CD4-positive, CD25-positive, alpha-beta regulatory T cell (primary cell): ENCODE results near the gene VTI1A. TPM values are rescaled to one million over a fixed set of nuclear protein-coding genes. Genes with fewer than 3 reads are reported as not detected.

ENCODE experiments used
- ATAC-seq, 2 donors: fragments of 150-1000 bp; cut with Tn5 transposase; one replicate each; pipeline ENCODE4 v1.10.0; 2021; ENCODE audit warnings: low read depth in 2 of 2, moderate number of reproducible peaks in 2 of 2, moderate library complexity in 1 of 2
- DNase-seq, 3 donors: peaks; one replicate each; pipeline versions ENCODE4 v3.0.0 to v3.0.0-alpha.2; 2012 to 2022; ENCODE audit warnings: mixed read lengths in 1 of 3
- H3K27ac ChIP-seq: one replicate; pipeline ENCODE4 v1.7.0; 2013; ENCODE audit warnings: mild to moderate bottlenecking, low read length; ENCODE audit not compliant: insufficient read depth, poor library complexity, severe bottlenecking
- H3K27me3 ChIP-seq: one replicate; pipeline ENCODE4 v1.7.0; 2013; ENCODE audit warnings: low read length; ENCODE audit not compliant: control insufficient read depth, insufficient read depth
- H3K36me3 ChIP-seq: one replicate; pipeline ENCODE4 v1.7.0; 2013; ENCODE audit warnings: mild to moderate bottlenecking, low read length, moderate library complexity; ENCODE audit not compliant: control insufficient read depth, insufficient read depth
- H3K4me1 ChIP-seq: 2 replicates; pipeline ENCODE4 v1.7.0; 2013; ENCODE audit warnings: mild to moderate bottlenecking, low read length; ENCODE audit not compliant: insufficient read depth, control insufficient read depth, poor library complexity, severe bottlenecking
- H3K4me3 ChIP-seq: one replicate; pipeline ENCODE4 v1.7.0; 2013; ENCODE audit warnings: low read depth, mild to moderate bottlenecking, low read length, moderate library complexity
- H3K9me3 ChIP-seq, 2 experiments: 1 replicate in 1 of 2; 2 replicates in 1 of 2; pipeline ENCODE4 v1.7.0; 2013; ENCODE audit warnings: low read length in 2 of 2, mild to moderate bottlenecking in 1 of 2, moderate library complexity in 1 of 2; ENCODE audit not compliant: control insufficient read depth in 2 of 2
- H3K27ac Mint-ChIP-seq, 3 donors: one replicate each; pipeline ENCODE4 v1.8.0; 2020 to 2022; ENCODE audit warnings: mild to moderate bottlenecking in 3 of 3, mixed read lengths in 3 of 3, moderate library complexity in 2 of 3
- H3K27me3 Mint-ChIP-seq: one replicate; pipeline ENCODE4 v1.8.0; 2022; ENCODE audit warnings: mild to moderate bottlenecking, mixed read lengths
- H3K36me3 Mint-ChIP-seq: one replicate; pipeline ENCODE4 v1.8.0; 2020; ENCODE audit warnings: mixed read lengths
- H3K4me1 Mint-ChIP-seq, 4 donors: one replicate each; pipeline ENCODE4 v1.8.0; 2020 to 2022; ENCODE audit warnings: mixed read lengths in 4 of 4, mild to moderate bottlenecking in 1 of 4
- H3K4me3 Mint-ChIP-seq, 4 donors: one replicate each; pipeline ENCODE4 v1.8.0; 2020 to 2022; ENCODE audit warnings: mild to moderate bottlenecking in 4 of 4, mixed read lengths in 4 of 4, moderate library complexity in 3 of 4
- H3K9me3 Mint-ChIP-seq, 7 donors: one replicate each; pipeline ENCODE4 v1.8.0; 2020 to 2022; ENCODE audit warnings: mixed read lengths in 7 of 7, mild to moderate bottlenecking in 3 of 7, moderate library complexity in 2 of 7
- polyA plus RNA-seq, 4 donors: library from polyadenylated mRNA; unstranded; fragments of 300-500 nt; fragmentation: Illumina TruSeq; gene quantifications; one replicate each; pipeline ENCODE4 v1.2.3, GENCODE V29; 2021
- total RNA-seq: library from RNA; stranded (reverse); gene quantifications from one replicate; pipeline ENCODE4 v1.2.3, GENCODE V29; 2022

VTI1A gene
- total and polyA plus RNA-seq, 5 donors from 2014 or later, result 25.5 to 77.7 (median 35.1) TPM

DNA sequence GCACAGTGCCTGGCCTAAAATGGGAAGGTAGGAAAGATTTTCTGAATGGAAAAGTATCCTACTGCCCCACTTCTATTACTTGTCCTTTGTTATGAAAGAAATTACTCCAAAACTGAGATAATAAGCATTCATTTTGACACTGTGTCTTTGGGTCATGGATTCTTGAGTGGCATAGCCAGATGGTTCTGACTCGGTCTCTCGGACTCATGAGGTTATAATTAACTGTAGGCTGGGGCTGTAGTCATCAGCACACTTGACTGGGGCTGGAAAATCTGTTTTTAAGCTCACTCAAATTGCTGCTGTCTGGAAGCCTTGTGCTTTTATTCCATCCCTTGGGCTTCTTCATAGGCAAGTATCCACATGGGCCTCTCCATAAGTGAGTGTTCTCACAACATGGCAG lies 160.5 kb downstream of the VTI1A start:
- Mint-ChIP-seq H3K9me3 (no peaks in the 10 kb centered on the region), H3K27me3 (no peaks in the 10 kb centered on the region), H3K4me3 (no peak overlapping the region), H3K36me3 (peaks cover 22% of the 10 kb centered on the region), H3K27ac (no peak overlapping the region), H3K4me1 (peaks cover 0 to 11% (median 0%) of the 10 kb centered on the region in 4 donors)
- Histone ChIP-seq H3K27ac (no peak overlapping the region), H3K9me3 (no peaks in the 10 kb centered on the region), H3K27me3 (no peaks in the 10 kb centered on the region), H3K4me3 (no peak overlapping the region), H3K36me3 (no peaks in the 10 kb centered on the region), H3K4me1 (no peaks in the 10 kb centered on the region)
- no peak for ATAC-seq
- DNase-seq, result no peak

DNA sequence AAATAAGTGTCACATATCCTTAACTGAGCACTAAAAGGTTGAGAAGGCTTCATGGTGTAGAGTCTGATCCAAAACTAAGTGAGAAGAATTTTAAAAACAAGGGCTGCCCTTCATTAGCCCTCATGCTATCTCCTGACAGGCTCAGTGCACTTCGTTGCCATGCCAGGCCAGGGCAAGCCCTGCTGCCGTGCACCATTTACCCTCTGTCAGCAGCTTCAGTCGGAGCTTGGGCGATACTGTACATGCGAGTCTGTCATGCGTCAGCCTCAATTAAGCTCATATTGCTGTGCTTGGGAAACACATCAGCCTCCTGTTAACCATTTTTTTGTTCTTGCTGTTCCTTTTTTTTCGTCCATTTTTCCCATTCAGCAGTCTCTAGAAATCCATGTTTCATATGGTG lies 166.6 kb downstream of the VTI1A start:
- no peaks in the 10 kb centered on the region for H3K36me3 ChIP-seq
- Mint-ChIP-seq H3K27me3 (no peaks in the 10 kb centered on the region), H3K36me3 (peaks cover 26% of the 10 kb centered on the region), H3K4me1 (no peaks in the 10 kb centered on the region), H3K27ac (peak overlapping the region in 1 of 3 donors; percentile 37), H3K9me3 (peaks cover 0 to 15% (median 0%) of the 10 kb centered on the region in 7 donors), H3K4me3 (no peak overlapping the region)
- no peaks in the 10 kb centered on the region for H3K27me3 ChIP-seq
- DNase-seq (no peak), ATAC-seq (no peak)
- H3K27ac ChIP-seq, result no peak overlapping the region
- H3K9me3 ChIP-seq, result no peaks in the 10 kb centered on the region
- no peaks in the 10 kb centered on the region for H3K4me1 ChIP-seq
- no peak overlapping the region for H3K4me3 ChIP-seq

DNA sequence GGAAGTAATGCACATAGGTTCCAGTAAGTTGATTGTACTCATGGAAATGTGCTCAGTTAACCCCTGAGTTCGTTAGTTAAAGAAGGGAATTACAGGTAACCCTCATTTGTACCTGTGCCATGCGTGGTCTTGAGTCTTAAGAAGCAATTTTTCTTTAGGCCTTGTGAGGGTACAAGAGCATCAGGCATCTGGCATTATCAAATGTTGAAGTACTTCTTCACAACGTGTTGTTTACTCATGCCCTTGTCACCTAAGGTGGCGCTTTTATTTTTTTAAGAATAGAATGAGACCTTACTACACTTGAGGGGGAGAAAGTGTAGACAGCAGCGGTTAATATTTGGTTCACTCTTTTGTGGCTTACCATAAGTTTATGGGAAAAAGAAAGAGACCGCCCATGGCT lies 167.1 kb downstream of the VTI1A start:
- no peak for ATAC-seq
- Histone ChIP-seq H3K9me3 (no peaks in the 10 kb centered on the region), H3K36me3 (peaks cover under 1% of the 10 kb centered on the region), H3K27me3 (no peaks in the 10 kb centered on the region), H3K27ac (no peak overlapping the region), H3K4me1 (no peaks in the 10 kb centered on the region), H3K4me3 (no peak overlapping the region)
- H3K4me1 Mint-ChIP-seq, result no peaks in the 10 kb centered on the region
- H3K4me3 Mint-ChIP-seq, result no peak overlapping the region
- H3K27ac Mint-ChIP-seq, result no peak overlapping the region
- peaks cover 30% of the 10 kb centered on the region for H3K36me3 Mint-ChIP-seq
- H3K9me3 Mint-ChIP-seq, result peaks cover 0 to 15% (median 0%) of the 10 kb centered on the region in 7 donors
- DNase-seq, result no peak
- no peaks in the 10 kb centered on the region for H3K27me3 Mint-ChIP-seq

DNA sequence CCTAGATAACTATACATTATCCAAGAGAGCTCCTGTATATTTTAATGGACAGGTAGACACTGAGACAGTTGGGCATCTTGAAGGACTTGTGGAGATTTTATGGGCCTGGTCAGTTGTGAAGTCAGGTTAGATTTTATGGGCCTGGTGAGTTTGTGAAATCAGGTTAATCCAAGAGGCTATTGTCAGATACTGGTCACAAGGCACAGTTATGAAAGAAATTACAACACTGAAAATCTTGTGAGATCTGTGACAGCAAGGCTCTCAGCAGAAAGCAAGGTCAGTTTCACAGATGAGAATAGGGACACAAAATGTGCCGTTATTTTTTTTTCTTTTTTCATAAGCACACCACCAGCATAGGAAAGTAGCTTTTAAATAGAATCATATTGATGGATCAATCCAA lies 167.6 kb downstream of the VTI1A start:
- no peak overlapping the region for H3K4me3 ChIP-seq
- Mint-ChIP-seq H3K27me3 (no peaks in the 10 kb centered on the region), H3K4me1 (peaks cover 0 to under 1% (median 0%) of the 10 kb centered on the region in 4 donors), H3K36me3 (peaks cover 32% of the 10 kb centered on the region), H3K4me3 (no peak overlapping the region), H3K9me3 (peaks cover 0 to 15% (median 0%) of the 10 kb centered on the region in 7 donors), H3K27ac (no peak overlapping the region)
- no peaks in the 10 kb centered on the region for H3K9me3 ChIP-seq
- ATAC-seq (no peak), DNase-seq (no peak)
- peaks cover 2% of the 10 kb centered on the region for H3K36me3 ChIP-seq
- no peak overlapping the region for H3K27ac ChIP-seq
- no peaks in the 10 kb centered on the region for H3K27me3 ChIP-seq
- no peaks in the 10 kb centered on the region for H3K4me1 ChIP-seq

DNA sequence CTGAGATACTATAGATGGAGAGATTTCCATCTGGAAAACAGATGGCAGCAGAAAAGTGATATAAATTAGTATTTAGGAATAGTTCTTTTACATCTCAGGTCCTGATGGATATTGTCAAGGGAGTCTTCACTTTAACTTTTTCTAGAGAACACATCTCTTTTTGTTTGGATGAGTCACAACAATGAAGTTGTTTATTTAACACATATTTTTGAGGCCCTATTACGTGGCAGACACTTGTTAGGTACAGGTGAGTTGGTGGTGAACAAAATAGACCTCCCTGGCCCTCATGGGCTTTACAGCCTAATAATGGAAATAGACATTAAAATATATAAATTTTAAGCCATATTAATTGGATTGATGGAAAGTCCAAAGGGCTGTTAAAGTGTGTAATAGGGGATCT lies 168.3 kb downstream of the VTI1A start:
- no peak overlapping the region for H3K27ac Mint-ChIP-seq
- H3K9me3 Mint-ChIP-seq, result peaks cover 0 to 15% (median 0%) of the 10 kb centered on the region in 7 donors
- H3K27ac ChIP-seq, result no peak overlapping the region
- H3K36me3 ChIP-seq, result peaks cover 2% of the 10 kb centered on the region
- peaks cover 0 to 4% (median 0%) of the 10 kb centered on the region in 4 donors for H3K4me1 Mint-ChIP-seq
- H3K4me3 Mint-ChIP-seq, result no peak overlapping the region
- ATAC-seq (no peak), DNase-seq (no peak)
- peaks cover 33% of the 10 kb centered on the region for H3K36me3 Mint-ChIP-seq
- H3K4me3 ChIP-seq, result no peak overlapping the region
- no peaks in the 10 kb centered on the region for H3K9me3 ChIP-seq
- no peaks in the 10 kb centered on the region for H3K4me1 ChIP-seq
- no peaks in the 10 kb centered on the region for H3K27me3 ChIP-seq
- H3K27me3 Mint-ChIP-seq, result no peaks in the 10 kb centered on the region

DNA sequence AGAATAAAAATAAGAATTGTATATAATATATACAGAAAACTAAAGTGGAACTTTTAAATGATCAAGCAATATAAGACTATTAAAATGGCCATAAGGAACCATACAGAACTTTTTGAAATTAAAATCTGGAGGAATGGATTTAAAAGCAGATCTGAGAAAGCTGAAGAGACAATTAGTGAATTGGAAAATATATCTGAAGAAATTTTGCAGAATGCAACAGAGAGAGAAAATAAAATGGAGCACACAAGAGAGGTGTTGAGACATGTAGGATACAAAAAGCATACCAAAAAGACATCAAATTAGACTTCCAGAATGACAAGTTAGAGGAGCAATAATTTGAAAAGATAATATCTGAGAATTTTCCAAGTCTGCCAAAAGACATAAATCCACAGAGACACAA lies 169.6 kb downstream of the VTI1A start:
- Mint-ChIP-seq H3K27me3 (no peaks in the 10 kb centered on the region), H3K36me3 (peaks cover 35% of the 10 kb centered on the region), H3K9me3 (peaks cover 0 to 15% (median 0%) of the 10 kb centered on the region in 7 donors), H3K27ac (no peak overlapping the region), H3K4me3 (no peak overlapping the region), H3K4me1 (peaks cover 0 to 4% (median 1%) of the 10 kb centered on the region in 4 donors)
- no peak for ATAC-seq
- no peaks in the 10 kb centered on the region for H3K4me1 ChIP-seq
- DNase-seq, result no peak
- no peak overlapping the region for H3K4me3 ChIP-seq
- no peaks in the 10 kb centered on the region for H3K27me3 ChIP-seq
- peaks cover 2% of the 10 kb centered on the region for H3K36me3 ChIP-seq
- H3K27ac ChIP-seq, result no peak overlapping the region
- H3K9me3 ChIP-seq, result no peaks in the 10 kb centered on the region

DNA sequence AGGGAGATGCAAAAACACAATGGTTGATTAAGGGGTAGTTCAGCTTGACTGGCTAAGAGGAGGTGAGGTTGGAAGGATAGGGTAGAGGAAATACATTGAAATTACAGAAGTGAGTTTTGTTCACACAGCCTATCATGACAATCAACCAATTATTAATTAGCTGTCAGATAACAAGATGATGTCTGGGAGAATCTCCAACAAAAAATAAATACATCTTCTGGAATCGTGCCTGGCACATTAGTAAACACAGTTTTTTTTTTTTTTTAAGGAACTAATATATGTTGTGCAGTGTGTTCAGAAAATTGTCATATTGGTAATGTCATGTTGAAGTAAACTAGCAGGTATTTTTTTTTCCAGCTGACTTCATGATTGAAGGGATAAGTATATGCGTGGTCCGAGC lies 171.8 kb downstream of the VTI1A start:
- peaks cover 29% of the 10 kb centered on the region for H3K36me3 Mint-ChIP-seq
- H3K4me1 Mint-ChIP-seq, result peaks cover 0 to 6% (median 2%) of the 10 kb centered on the region in 4 donors
- no peak overlapping the region for H3K27ac Mint-ChIP-seq

DNA sequence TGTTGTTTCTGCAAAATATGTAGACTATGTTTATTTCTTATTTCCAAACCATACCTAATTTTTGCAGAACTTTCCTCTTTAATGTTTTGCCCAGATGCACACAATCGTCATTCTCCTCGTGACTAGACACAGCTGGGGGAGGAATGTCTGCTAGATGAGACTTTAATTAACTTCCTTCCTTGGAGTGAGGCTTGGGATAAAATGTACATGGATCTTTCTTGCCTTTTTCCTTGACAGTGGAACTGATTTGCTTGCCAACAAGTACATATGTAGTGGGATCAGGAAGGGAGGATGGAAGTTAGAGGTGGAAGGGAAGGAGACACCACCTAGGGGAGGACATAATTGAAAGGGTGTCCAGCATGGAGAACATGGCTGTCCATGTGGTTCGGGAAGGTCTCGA lies 172.5 kb downstream of the VTI1A start:
- peaks cover 2% of the 10 kb centered on the region for H3K36me3 ChIP-seq
- H3K4me1 Mint-ChIP-seq, result peaks cover 0 to 6% (median 2%) of the 10 kb centered on the region in 4 donors
- no peaks in the 10 kb centered on the region for H3K9me3 ChIP-seq
- peaks cover 0 to 15% (median 0%) of the 10 kb centered on the region in 7 donors for H3K9me3 Mint-ChIP-seq
- H3K4me3 ChIP-seq, result no peak overlapping the region
- no peak overlapping the region for H3K4me3 Mint-ChIP-seq
- no peaks in the 10 kb centered on the region for H3K4me1 ChIP-seq
- ATAC-seq (no peak), DNase-seq (no peak)
- H3K27ac ChIP-seq, result no peak overlapping the region
- no peaks in the 10 kb centered on the region for H3K27me3 Mint-ChIP-seq
- H3K36me3 Mint-ChIP-seq, result peaks cover 27% of the 10 kb centered on the region
- H3K27me3 ChIP-seq, result no peaks in the 10 kb centered on the region
- no peak overlapping the region for H3K27ac Mint-ChIP-seq

More for the DNA sequence above, 171.8 kb downstream of the VTI1A start:
- H3K9me3 Mint-ChIP-seq, result peaks cover 0 to 15% (median 0%) of the 10 kb centered on the region in 7 donors
- H3K27me3 Mint-ChIP-seq, result no peaks in the 10 kb centered on the region
- Histone ChIP-seq H3K9me3 (no peaks in the 10 kb centered on the region), H3K36me3 (peaks cover 2% of the 10 kb centered on the region), H3K4me3 (no peak overlapping the region), H3K27ac (no peak overlapping the region), H3K4me1 (no peaks in the 10 kb centered on the region), H3K27me3 (no peaks in the 10 kb centered on the region)
- ATAC-seq (no peak), DNase-seq (no peak)
- H3K4me3 Mint-ChIP-seq, result no peak overlapping the region
